Measurements from ENCODE around the gene CNOT1.
A peak's percentile ranks its signal among the peaks of the same experiment; 100 is the strongest.
"Not testable (repeated sequence)": the region's sequence is repeated elsewhere in the genome, so short reads cannot be mapped to it uniquely, and the experiment has no call there.

The CNOT1 gene

DNA sequence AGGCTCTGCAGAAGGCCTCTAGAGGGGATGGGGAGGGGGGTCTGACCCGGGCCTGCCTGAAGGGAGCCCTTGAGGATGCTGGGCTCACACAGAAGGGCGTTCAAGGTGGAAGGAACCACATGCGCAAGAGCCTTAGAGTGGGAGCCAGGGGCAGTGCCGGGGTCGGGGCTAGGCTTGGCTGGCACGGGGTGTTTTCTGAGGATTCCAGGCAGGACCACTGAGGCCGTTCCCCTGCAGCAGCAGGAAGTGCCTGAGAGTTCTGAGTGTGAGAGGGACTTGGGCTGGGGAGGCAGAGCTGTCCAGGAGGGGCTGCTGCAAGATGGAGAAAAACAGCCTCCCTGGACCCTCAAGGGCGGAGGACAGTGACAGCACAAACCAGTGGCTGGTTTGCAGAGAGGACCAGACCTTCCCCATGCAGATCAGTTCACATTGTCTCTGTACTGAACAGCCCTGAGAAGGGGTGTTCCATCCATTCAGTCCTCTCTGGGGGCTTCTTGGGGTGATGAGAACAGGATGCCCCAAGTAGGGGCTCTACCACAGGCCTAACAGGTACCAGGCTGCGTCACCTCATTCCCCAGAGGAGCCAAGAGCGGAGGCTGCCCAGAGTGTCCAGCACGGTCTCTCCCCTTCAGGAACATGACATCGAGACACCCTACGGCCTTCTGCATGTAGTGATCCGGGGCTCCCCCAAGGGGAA, 126.3 kb downstream of the CNOT1 start:
- no peak for DNase-seq

DNA sequence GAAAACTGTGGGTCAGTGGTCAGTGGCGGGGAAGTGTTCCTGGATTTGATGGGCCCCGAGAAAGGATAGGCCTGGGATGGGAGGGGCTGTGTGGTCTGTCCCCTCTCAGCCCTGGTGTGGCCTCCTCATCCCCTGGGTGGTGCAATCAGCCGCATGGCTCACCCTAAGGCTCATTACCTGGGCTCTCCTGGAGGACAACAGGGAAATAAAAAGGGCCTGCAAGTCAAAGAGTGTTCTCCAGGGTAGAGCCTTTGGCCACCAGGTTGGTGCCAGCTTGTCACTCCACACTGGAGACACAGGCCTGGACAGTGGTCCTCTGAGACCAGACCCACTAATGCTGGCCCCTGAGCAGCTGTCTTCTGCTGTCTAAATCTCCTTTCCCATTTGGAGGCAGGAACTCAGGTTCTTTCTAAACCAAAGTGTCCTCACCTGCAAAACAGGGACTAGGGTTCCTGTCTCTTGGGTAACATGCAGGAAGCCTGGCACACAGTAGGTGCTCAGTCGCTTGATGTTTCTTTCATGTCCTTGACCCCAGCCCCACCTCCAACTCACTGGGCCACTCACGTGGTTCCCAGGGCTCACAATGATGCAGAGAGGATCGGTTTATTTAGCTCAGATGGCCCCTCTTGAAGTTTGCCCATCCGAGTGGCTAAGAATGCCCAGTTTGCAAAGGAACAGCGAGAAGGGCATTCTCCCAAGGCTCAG, 127.3 kb downstream of the CNOT1 start:
- no peak for DNase-seq

DNA sequence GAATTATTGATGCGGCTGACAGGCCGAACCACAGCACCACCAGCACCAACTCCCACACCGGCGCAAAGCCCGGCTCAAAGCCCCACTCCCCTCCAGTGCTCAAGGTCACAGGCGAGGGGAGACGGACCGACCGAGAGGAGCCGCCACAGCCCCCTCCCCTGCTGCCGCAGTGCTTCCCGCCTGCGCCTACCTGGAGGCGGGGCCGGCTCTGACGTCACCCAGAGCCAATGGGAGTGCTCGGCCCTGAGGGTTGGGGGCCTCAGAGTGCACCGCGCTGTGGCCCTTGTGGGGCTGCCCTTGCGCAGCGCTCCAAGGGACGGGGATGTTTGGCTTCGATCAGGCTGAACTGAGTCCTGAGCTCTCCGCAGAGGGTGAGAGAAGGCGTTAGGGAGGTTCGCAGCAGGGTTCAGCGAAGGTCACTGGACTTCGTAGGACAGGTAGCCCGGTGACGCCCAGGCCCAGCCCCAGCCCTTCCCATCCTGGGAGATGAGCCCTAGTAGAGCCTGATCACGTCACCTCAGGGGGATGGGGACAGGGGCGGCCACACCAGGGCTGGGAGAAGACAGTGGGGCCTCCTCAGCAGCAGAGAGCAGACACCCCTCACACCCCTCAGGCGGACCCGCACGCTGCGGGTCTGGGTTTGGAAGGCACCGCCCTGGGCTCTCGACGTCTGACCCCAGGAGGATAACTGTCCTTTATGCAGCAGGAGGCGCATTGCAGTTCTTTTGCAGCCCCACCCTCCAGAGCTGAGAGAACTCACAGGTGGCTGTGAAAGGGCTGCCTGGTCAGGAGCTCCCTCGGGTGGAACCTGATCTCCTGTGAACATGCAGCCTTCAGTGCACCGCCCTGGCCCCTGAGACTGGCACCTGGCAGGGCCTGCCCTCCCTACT, 128.1 kb downstream of the CNOT1 start:
- DNase-seq, result peak; percentile 79

DNA sequence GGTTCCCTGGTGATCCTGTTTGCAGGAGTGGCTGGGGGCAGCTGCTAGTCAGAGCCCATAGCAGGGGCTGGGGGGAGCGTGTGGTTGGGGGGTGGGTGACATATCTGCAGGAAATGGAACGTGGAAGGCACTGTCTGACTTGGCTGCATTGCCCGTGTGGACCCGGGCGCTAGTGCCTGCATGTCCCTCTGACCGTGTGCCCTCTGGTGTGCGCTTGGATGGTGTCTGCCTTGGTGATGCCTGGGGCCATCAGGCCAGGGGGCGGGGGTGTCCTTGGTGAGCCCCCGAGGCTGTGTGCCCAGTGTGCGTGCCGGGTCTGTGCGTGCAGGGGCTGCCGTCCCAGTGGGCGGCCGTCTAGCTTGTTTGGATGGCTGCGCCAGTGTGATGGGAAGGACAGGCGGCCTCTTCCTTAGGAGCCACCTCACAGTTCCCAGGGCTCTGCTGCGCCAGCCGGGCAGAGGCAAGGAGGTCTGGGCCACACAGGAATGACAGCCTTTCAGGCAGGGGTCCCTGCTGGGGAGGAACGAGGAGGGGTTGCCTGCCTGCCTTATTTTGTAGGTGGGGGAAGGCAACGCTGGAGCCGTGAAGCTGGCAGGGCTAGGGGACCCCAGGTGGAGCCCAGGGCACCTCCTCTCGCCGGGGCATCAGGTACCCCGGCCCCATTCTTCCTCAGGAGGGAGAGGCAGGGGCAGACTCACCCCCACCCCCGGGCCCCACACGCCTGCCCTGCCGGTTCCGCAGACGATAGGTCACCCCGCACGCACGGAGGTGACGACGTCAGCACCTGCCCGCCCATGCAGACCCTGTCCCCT, 129.0 kb downstream of the CNOT1 start:
- DNase-seq, result peak; percentile 69

DNA sequence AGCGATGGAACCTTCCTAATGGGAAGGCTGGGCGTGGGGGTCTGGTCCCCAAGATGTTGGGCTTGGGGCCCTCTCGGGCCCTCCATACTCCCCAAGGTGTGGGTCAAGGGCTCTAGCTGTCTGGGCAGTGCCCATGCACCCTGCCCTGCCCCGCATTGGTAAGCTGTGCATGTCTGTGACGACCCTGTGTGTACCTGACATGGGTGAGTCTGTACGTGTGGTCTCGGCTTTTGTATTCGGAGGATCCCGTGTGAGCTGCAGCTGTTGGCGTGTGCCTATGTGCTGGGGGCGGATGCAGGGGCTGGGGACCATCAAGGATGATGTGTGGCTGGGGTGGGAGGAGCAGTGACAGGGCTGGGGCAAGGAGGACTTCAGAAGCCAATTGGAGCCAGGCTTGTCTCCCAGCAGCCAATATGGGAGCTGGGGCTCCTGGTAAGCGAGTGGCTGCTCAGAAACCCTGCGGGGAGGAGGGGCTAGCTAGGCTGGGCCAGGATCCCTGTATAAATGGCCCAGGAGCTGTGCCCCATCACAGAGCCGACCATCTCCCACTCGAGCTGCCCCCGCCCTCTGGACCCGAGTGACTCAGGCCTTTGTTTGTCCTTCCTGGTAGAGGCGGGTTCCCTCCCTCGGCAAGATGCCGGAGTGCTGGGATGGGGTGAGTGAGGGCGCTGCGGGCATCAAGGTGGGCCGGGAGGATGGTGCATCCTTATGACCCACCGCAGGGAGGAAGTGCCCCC, 129.8 kb downstream of the CNOT1 start, which contains the start of gene NDRG4:
Gene NDRG4 (plus strand): TSS at position 529 of the 737 bp plus-strand sequence. CDS start 106 bp downstream, at position 635.
- peak; percentile 54 for DNase-seq

DNA sequence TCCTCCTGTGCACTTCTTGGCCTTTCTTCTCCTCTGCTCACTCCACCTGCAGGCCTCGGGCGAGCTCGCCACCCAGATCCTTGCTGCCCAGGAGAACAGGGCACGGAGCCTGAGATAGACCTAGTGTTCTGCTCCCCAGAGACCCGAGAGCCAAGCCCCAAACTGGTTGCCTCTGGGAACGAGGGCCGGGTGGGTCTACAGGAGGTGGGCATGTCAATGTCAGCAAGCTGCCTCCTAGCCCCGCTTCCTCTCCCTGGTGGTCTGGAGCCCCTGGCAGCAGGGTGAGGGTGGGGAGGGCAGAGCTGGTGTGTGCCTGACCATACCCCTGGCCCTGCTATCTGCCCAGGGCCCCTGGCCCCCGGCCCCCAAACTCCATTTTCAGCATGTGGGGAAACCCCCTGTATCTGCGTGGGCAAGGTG, 130.5 kb downstream of the CNOT1 start:
- DNase-seq, result no peak

DNA sequence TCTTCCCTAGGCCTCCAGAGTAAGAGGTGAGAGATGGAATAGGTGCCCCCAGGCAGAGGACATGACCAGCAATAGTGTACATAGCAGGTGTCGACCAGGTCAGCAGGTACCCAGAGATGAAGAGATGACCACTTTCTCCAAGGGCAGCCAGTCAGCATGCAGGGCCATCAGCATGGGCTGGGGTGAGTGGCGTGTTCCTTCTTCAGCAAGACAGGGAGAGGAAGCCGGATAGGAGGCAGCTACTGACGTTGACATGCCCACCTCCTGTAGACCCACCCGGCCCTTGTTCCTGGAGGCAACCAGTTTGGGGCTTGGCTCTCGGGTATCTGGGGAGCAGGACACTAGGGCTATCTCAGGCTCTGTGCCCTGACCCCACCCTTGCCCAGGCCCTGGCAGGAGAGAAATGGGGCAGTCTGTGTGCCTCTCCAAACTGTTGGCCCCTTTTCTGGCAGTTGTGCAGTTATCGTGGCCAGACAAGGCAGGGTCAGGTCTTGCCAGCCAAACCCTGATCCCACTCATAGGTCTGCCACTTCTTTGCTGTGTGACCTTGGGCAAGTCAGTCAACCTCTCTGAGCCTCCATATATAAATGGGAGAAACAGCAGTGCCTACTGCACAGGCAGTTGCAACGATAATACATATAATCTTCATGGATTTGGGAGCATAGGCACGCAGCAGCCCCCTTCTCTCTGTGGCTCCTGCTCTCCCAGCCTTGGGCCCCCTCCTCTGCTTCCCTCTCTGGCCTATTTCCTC, 131.1 kb downstream of the CNOT1 start:
- DNase-seq, result no peak

DNA sequence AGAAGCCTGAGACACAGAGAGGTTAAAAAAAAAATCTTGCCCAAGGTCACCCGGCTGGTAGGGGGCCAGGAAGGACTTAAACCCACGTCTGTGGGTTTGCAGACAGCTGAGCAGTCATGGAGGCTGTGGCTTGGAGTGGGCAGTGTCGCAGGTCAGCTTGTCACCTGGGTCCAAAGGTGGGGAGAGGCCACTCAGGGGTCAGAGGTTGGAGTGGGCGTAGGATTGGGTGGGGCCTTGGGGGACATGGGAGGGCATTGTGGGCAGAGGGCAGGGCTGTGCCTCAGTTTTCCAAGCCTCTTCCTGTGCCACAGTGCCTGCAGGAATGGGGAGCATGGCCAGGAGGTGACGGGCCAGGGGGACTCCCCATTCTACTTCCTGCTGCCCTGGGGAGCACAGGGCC, 131.7 kb downstream of the CNOT1 start:
- no peak for DNase-seq

DNA sequence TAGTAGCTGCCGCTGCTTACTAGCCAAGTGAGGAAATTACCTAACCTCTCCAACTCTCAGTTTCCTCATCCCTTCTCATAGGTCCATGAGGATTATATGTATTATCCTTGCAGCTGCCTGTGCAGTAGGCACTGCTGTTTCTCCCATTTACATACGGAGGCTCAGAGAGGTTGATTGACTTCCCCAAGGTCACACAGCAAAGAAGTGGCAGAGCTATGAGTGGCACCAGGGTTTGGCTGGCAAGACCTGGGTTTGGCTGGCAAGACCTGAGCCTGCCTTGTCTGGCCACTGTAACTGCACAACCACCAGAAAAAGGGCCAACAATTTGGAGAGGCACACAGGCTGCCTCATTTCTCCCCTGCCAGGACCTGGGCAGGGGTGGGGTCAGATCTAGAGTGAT, 132.2 kb downstream of the CNOT1 start:
- DNase-seq, result no peak

DNA sequence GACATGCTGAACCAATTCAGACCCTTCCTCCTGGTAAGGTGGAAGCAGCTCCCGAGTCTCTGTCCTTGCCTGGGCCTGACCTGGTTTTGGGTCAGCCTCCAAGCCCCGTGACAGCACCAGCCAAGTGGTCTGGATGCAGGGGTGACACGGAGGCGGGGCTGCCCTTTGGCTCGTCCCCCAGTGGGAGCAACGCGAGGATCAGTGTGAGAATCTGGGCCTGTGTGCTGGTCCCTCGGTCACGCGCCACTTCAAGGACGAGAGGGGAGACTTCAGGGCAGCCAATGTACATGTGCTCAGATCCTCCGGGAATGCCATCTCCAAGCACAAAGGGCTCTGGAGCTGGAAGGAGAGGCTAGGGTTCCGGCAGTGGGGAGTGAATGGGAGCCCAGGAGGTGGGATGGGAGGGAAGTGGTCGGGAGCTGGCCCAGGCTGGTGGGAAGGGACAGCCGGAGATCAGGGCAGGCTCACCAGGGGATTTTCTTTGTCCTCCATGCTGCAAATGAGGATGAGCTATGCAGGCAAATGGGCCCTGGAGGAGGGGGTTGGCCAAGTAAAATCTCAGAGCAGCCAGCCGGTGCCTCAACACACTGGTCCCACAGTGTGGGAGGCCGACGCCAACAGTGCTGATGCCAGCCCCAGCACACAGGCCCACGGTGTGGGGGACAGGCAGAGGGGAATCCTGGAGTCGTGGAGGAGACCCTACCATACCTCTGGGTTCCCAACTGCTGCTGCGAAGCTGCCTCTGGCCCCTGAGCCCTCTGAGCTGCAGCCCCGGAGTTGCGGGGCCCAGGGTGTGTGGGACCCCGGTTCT, 133.9 kb downstream of the CNOT1 start:
- DNase-seq, result no peak

DNA sequence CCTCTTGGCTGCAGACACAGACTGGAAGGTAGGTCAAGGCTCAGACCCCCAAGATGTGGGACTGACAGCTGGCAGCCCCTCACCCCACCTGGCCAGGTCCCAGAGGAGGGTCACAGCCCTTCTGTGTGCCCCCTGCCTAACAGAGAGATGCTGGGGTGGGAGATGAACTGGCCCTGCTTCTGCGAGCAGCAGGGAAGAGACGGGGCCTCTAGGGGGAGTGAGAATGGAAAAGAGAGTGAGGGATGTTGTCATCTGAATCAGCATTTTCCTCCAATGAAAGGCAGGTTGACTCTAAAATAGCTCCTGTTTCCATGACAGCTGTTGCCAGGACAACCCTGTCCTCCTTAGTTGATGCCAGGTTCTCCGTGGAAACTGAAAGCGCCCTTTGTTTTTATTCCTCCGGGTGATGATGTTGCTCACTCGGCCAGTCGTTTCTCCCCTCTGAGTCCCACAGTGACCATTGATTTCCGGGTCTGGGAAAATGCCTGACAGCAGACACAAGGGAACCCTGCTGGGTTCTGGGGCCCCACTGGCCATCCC, 134.6 kb downstream of the CNOT1 start:
- DNase-seq, result peak; percentile 48

DNA sequence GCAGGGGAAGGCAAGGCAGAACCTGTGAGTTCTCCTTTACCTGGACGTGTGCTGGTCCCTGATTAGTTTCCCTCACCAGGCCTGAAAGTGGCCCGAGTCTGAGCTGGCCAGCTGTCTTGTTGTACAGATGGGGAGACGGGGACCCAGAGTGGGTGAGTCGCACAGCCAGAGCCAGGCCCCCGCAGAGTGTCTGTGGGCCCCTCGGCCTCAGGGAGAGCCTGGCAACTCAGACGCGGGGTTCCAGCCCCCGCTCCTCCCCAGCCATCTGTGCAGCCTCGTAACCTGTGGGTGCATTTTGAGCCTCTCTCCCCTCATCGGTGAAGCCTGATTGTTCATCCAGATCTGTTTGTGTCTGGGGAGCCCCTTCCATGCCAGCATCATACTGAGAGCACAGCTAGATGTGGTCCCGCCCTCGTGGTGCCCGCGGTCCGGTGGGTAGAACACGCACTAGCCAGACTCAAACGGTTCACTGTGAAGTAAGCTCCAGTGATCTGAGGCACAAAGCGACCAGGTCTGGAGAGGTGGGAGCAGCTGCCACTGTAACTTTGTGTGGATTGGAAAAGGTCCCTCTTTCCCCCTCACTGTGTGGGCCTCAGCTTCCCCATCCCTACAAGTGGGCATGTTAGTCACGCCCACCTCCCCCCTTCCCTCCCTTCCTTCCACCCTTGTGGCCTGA, 135.7 kb downstream of the CNOT1 start:
- no peak for DNase-seq

DNA sequence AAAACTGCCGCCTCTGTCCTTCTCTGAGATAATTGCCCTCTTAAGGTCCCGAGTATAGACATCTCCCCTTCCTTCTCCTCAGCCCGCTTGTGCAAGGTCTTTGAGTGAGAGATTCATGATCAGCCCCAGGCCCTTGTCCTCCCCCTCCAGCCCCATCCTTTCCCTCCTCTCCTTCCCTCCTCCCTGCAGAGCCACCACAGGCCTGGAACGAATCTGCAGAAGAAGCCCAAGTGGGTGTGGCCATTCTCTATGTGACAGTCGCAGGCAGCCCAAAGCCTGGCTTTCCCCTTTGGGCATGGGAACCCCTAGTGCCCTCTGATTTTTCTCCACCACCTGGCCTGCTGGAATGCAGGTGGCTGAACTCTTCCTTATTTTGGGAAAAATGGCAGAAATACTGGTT, 136.9 kb downstream of the CNOT1 start:
- no peak for DNase-seq

DNA sequence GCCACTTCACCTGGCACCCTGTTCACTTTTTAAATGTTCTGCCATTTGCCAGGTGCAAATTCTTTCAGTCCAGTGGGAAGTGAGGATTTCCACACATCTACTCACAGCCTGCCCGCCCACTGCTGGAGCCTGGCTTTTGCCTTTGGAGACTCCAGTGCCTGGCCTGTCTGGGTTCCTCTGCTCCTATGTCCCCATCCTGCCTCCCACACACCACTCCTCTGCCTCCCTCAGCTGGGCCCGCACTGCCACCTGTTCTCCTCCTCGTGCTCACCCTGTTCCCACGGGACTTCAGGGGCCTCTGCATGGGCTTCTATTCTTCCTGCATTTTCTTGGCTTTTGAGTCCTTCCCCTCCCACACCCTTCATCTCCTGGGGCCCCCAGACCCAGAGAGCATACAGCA, 137.6 kb downstream of the CNOT1 start:
- DNase-seq, result no peak

DNA sequence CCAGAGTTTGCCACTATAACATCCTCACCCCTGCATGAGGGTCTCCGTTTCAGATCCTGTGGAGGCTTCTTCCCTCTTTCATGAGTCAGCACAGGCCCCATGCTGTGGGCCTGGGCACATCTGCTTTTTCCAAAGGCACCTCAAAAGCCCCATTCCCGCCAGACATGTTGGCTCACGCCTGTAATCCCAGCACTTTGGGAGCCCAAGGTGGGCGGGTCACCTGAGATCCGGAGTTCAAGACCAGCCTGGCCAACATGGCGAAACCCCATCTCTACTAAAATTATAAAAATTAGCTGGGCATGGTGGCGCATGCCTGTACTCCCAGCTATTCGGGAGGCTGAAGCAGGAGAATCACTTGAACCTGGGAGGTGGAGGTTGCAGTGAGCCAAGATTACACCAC, 139.1 kb downstream of the CNOT1 start:
- not testable (repeated sequence) for DNase-seq

DNA sequence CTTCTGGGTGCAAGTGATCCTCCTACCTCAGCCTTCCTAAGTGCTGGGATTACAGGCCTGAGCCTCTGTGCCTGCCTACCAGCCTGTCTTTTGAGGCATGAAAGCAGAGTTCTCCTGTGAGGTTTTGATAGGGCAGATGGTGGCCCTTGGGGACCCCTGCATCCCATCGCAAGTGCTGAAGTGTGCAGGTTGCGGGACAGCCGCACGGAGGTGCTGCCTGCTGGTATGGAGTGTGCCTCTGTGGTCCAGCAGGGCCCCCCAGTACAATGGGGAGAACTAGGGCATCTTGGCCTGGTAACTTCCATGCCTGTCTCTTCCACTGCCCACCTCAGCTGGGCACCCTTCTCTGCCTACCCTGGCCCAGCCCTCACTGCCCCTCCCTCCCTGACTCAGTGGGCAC, 139.6 kb downstream of the CNOT1 start:
- DNase-seq, result no peak

DNA sequence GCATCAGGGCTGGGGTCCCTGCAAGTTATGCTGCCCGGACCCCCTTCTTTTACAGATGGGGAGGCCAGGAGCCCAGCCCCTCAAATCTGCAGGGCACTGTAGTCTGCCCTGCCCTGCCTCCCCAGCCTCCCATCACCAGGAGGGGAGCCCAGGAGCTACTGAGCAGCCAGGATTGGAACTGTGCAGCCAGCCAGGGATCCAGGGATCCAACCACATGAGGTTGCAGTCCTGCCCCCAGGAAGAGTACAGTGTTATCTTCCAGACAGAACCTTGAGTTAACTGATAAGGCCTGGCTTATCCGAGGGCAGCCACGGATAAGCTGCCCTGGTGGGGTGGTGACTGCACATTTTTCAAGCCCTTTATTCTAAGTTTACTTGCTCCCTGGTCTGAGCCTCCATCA, 141.1 kb downstream of the CNOT1 start:
- DNase-seq, result no peak

DNA sequence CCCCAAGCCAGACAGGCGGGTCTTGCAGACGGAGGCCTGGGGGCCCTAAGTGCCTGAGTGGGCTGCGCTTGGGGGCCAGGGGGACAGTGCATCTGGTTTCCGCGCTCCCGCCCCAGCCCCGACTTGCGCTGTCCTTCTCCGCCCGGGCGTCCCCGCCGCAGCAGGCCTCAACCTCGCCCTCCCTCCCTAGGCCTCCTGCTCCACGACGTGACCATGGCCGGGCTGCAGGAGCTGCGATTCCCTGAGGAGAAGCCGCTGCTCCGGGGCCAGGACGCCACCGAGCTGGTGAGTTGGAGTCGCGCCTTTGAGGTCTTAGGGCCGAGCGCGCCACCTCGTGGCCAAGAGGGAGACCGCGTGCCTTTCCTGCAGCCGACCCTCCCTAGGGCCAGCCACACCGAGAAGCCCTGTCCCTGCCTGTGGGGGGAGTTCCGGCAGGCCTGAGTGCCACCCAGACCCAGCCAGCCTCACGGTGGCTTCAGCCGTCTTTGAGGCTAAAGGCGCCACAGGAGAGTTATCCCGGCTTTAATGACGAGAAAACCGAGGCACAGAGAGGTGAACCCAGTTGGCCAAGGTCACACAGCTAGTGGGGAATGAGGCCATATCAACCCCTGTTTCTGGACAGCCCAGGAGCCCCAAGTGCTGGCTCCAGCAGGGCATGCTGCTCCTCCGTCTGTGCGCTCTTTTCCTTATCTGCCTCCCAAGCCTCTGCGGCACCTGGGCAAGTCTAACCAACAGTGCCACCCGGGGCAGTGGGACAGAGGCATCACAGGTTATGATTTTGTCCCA, 141.9 kb downstream of the CNOT1 start:
- peak; percentile 61 for DNase-seq
